Stimulated activated CD8-positive, alpha-beta memory T cell treated with anti-CD3 and anti-CD28 coated beads, Interleukin-4, amount 100 ng/mL, for 1 hour (primary cell): Measurements from ENCODE around the gene CHIC2.
"Not testable (repeated sequence)": the region's sequence is repeated elsewhere in the genome, so short reads cannot be mapped to it uniquely, and the experiment has no call there.

Experiments used
- DNase-seq, 2 donors: peaks; one replicate each; pipeline ENCODE4 v3.0.0-alpha.2; 2020; ENCODE audit warnings: low read depth in 2 of 2, low spot score in 1 of 2

Gene CHIC2

GRCh38 chr4:54061873-54062272, 2.5 kb downstream of the CHIC2 start:
- no peak for DNase-seq

- no peak for DNase-seq
These were observed 3.3 kb downstream of the CHIC2 start for GRCh38 chr4:54061067-54061466.

- DNase-seq = no peak
These were observed 4.3 kb downstream of the CHIC2 start for GRCh38 chr4:54060116-54060515.

- DNase-seq = no peak
These were observed 6.2 kb downstream of the CHIC2 start for GRCh38 chr4:54058171-54058570.

- no peak for DNase-seq
These were observed 8.0 kb downstream of the CHIC2 start for GRCh38 chr4:54056360-54056759.

DNA sequence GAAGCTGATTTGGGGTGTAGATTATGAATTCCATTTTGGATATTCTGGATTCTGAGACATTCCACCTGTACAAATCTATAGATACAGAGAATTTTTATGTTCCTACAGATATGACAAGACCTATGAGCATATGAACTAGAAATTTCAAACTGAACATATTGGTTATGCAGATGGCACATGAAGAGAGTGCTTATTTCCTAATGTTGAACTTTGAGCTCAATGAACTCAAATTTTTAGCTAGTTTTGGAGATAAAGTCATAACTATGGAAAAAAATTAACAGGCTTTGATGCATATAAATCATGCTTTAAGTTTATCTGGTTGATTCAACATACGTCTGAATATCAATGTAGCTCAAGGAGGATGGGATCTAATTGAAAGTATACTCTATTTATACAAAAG, 8.9 kb downstream of the CHIC2 start:
- no peak for DNase-seq

- no peak for DNase-seq
These were observed 9.9 kb downstream of the CHIC2 start for GRCh38 chr4:54054501-54054900.

- DNase-seq = not testable (repeated sequence)
These were observed 11.1 kb downstream of the CHIC2 start for GRCh38 chr4:54053322-54053721.

GRCh38 chr4:54050214-54050904, 14.0 kb downstream of the CHIC2 start:
- no peak for DNase-seq

- not testable (repeated sequence) for DNase-seq
These were observed 20.8 kb downstream of the CHIC2 start for GRCh38 chr4:54043630-54044029.

- no peak for DNase-seq
These were observed 22.5 kb downstream of the CHIC2 start for GRCh38 chr4:54041933-54042332.

DNA sequence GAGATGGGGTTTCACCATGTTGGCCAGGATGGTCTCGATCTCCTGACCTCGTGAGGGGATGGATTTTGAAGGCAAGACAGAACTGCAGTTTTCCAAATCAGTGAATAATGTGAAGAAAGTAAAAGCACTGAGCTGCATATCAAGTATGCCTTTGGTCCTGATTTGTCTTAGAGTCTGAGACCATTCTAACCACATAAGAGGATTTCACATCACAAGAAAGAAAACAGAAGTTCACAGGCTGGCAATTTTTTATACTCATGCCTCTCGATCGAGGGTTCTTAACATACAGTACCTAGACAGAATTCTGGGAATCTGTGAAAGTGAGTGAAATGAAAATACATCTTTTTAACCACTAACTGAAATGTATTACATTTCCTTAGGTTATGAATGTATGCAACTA, 23.3 kb downstream of the CHIC2 start:
- DNase-seq = no peak

- no peak for DNase-seq
These were observed 26.3 kb downstream of the CHIC2 start for GRCh38 chr4:54038056-54038455.

GRCh38 chr4:54036184-54036583, 28.2 kb downstream of the CHIC2 start:
- DNase-seq = no peak

DNA sequence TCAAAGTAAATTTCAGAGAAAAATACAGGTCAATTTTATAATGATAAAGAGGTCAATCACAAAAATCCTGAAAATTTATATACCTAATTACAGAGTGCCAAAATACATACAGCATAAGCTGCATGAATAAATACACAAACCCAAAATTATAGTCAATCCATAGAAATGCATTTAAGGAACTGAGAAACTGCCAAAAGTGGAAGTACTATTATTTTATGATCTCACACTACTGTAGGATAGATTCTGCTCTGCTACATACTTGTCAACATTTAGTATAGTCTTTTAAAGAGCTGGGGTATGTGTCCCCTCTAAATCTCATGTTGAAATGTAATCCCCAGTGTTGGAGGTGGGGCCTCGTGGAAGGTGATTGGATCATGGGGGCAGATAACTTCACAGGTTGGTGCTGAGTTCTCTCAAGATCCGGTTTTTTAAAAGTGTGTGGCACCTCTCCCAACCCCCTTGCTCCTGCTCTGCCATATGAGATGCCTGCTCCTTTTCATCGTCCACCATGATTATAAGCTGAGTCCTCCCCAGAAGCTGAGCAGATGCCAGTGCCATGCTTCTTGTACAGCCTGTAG, 31.8 kb downstream of the CHIC2 start:
- DNase-seq = no peak

GRCh38 chr4:54027311-54027710, 37.1 kb downstream of the CHIC2 start:
- no peak for DNase-seq

GRCh38 chr4:54025582-54025981, 38.8 kb downstream of the CHIC2 start:
- DNase-seq = no peak

- not testable (repeated sequence) for DNase-seq
These were observed 41.4 kb downstream of the CHIC2 start for GRCh38 chr4:54023019-54023418.

DNA sequence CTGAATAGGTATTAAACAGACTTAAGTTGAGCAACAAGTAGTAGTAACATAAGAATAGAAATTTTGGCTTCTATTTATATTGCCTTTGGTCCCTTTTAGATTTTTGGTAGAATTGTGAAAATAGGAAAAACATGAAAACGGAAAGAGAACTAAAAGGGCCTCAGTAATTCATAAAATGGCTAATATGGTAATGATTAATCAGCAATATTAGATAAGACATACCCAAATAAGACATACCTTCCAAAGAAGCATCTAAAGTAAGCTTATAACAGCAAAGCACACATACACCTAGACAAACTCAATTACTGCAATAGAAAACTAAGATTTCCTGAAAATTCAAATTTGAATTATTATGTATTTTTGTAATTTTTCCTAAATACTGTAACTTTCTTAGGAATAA, 46.4 kb downstream of the CHIC2 start:
- DNase-seq = no peak

GRCh38 chr4:54017308-54017707, 47.1 kb downstream of the CHIC2 start:
- no peak for DNase-seq

DNA sequence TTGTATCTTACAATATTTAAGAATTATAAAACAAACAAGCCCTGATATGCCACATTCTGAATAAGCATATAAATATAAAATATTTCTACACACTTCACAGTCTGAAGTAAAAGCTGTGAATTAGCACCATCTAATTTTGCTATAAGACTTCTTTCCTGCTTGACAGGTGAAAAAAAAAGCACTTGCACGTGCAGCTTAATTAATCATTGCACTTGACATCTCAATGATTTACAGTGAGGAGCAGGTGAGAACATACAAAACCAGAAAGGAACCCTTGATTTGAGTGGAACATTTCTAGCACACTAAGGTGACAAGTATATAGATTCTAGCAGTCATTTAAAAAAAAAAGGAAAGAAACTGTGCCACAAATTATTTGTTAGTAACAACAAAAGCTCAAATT, 47.9 kb downstream of the CHIC2 start:
- no peak for DNase-seq

DNA sequence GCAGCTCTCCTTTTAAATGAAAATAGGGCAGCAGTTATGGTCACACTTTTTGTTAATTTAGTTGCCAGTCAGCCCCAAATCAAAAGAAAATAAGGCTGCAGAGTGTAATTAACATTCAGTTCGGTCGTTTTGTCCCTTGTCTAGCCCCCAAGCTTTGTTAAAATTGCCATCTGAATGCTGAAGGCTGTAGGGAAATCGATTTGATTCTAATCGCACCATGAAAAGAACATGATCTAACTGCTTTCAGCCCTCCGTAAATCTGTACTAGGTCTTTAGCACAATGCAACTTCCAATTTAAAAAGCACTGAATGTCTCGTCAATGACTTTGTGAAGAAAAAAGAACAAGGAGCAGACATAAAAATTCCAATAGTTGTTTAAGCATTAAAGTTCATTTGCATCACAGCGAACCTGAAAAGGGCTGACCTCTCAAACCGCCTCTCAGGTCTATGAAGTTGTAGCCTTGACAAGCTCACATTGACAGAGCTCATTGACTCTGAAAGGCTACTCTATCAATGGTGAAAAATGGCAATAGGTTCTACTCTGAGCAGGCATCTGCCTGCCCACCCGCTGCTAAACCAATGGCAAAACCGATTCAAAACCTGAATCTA, 48.9 kb downstream of the CHIC2 start:
- DNase-seq = no peak

DNA sequence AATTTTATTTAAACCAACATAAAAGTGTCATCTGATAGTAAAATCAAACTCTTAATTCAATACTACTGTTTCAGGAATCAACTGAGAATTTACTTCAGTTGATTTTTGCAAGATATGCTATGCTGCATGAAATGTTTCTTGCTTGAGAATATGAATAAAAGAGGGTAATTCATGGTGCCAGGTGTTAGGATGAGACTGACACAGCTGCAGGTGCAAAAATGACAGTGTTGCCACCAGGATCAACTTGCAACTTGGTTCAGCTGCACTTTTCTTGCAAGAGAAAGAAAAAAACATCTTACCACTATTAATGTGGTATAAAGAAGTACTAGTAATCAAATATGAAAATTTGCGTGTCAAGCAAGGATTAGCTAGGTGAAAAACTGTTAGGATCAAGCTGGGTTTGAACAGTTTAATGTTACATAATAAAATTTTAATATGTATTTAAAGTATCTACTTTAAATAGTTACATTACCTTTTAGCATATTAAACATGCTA, 49.7 kb downstream of the CHIC2 start:
- no peak for DNase-seq
